AG09309 (cell line): ENCODE measurements around the gene ERGIC1.

Experiments
- DNase-seq: peaks from one replicate; pipeline ENCODE4 v3.0.0-alpha.2; 2010; ENCODE audit warnings: low read depth
- H3K4me3 ChIP-seq: 2 replicates; pipeline ENCODE4 v1.5.1; 2011; ENCODE audit warnings: mild to moderate bottlenecking, low read depth, low read length, moderate library complexity; ENCODE audit not compliant: control insufficient read depth
- TF ChIP-seq, protein P1 (sequence below): IDR thresholded peaks from 2 replicates; pipeline ENCODE4 v1.5.1; 2011; ENCODE audit warnings: mild to moderate bottlenecking, low read depth, low read length, inconsistent platforms; ENCODE audit not compliant: insufficient read depth, control insufficient read depth; ENCODE audit errors: missing control alignments

The ERGIC1 gene

DNA sequence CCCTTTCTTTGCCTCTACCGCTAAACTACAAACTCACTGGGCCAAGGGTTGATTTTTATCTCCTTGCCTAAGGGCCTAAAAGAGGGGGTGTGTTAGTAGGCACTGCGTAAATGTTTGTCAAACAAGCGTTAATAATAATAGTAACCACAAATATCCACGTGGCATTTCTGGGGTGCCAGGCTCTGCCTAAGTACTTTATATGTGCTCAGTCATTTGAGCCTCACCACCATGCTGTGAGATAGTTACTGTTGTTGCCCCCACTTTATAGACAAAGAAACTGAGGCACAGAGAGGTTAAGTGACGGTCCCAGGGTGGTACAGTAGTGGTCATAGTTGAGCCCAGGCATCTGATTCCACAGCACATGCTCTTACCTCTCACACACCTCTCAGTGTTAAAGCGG is 52.4 kb downstream of the ERGIC1 start:
- no peak for DNase-seq
- H3K4me3 ChIP-seq = no peak overlapping the region
- TF ChIP-seq, protein P1, sequence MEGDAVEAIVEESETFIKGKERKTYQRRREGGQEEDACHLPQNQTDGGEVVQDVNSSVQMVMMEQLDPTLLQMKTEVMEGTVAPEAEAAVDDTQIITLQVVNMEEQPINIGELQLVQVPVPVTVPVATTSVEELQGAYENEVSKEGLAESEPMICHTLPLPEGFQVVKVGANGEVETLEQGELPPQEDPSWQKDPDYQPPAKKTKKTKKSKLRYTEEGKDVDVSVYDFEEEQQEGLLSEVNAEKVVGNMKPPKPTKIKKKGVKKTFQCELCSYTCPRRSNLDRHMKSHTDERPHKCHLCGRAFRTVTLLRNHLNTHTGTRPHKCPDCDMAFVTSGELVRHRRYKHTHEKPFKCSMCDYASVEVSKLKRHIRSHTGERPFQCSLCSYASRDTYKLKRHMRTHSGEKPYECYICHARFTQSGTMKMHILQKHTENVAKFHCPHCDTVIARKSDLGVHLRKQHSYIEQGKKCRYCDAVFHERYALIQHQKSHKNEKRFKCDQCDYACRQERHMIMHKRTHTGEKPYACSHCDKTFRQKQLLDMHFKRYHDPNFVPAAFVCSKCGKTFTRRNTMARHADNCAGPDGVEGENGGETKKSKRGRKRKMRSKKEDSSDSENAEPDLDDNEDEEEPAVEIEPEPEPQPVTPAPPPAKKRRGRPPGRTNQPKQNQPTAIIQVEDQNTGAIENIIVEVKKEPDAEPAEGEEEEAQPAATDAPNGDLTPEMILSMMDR = no peak

- H3K4me3 ChIP-seq = no peak overlapping the region
- TF ChIP-seq, protein P1 = no peak
- DNase-seq = peak; percentile 94
These were observed 53.0 kb downstream of the ERGIC1 start for GRCh38 chr5:172886974-172887501.

DNA sequence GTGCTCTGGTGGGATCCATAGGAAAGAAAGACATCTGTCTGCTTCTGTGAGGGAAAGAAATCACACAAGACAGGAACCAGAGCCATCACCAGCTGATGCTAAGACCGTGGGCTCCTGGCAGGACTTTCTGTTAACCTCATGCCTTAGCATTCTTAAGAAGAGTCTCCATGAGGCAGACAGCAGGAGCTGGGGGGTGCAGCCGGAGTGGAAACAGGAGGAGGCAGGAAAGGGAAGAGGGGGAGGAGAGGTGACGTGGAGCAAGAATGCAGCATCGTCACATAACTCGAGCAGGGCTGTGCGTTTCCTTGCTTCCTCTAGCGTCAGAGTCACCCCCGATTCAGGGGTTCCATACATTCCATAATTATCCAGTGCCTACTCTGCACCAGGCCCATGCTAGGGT is 53.6 kb downstream of the ERGIC1 start:
- H3K4me3 ChIP-seq = no peak overlapping the region
- TF ChIP-seq, protein P1 = no peak
- DNase-seq = no peak

DNA sequence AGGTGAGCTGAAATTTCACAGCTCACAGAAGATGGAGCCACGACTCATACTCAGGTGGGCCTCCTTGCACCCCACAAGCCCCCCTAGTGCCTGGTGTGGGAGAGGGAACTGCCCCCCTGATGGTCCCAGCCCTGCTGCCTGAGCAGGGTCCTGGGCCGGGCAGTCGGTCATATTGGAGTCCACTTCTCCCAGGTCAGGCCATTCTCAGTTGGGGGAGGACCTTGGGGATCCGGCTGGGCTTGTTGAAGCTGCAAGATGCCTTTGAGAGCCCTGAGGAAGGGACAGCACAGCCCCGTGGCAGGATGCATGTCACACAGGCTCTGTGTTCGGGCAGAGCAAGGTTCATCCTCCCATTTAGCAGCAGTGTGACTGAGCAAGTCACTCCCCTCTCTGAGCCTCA is 56.6 kb downstream of the ERGIC1 start:
- H3K4me3 ChIP-seq = no peak overlapping the region
- TF ChIP-seq, protein P1 = no peak

DNA sequence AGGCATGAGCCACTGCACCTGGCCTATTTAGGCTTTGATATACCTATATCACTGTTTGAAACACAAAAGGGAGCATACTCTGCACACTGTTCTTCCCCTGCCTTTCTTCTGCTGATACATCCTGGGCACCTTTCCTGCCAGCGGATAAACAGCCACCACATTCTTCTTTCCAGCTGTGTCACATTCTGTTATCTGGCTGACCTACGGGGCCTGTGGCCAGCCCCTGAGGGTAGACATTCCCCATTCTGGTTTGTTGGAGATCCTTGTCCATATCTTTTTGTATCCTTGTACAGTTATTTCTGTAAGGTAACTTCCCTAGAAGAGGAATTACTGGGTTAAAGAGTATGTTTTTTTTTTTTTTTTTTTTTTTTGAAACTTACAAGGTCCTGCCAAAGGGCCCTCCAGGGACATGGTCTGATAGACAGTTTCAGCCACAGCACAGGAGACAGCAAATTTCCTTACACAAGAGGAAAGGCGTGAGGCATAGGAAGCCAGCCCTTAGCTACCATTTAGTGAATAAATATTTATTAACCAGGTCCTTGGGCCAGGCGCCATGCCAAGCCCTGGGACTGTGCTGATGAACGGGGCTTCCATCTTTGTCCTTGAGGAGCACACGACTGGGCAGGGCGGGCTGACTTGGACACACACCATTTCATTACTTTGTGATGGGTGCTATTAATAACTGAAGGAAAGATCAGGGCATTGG is 57.8 kb downstream of the ERGIC1 start:
- TF ChIP-seq, protein P1 = no peak
- H3K4me3 ChIP-seq = no peak overlapping the region
- no peak for DNase-seq

More for the DNA sequence above, 56.6 kb downstream of the ERGIC1 start:
- DNase-seq = no peak

- TF ChIP-seq, protein P1 = no peak
- no peak overlapping the region for H3K4me3 ChIP-seq
- no peak for DNase-seq
These were observed 58.7 kb downstream of the ERGIC1 start for GRCh38 chr5:172892713-172893112.
